ENCODE data around the gene ADGRG1.

- TF ChIP-seq EP300 (IDR thresholded peaks at IDR 0.05; ENCODE audit: low read depth) (no peak), POLR2A (IDR thresholded peaks at IDR 0.05) (no peak), CTCF (IDR thresholded peaks at IDR 0.05) (no peak)
These were observed 15.5 kb downstream of the ADGRG1 start for GRCh38 chr16:57643910-57644309.

All from transverse colon (tissue), 3 donors.